HG03457 (cell line): Measurements from ENCODE around the gene CAVIN2.
"Not testable (repeated sequence)": the region's sequence is repeated elsewhere in the genome, so short reads cannot be mapped to it uniquely, and the experiment has no call there.

Experiments used
- ATAC-seq: cut with Tn5 transposase; IDR thresholded peaks from one replicate; pipeline ENCODE4 v1.9.1; 2021; ENCODE audit warnings: moderate number of reproducible peaks; ENCODE audit not compliant: unreplicated experiment

The CAVIN2 gene

GRCh38 chr2:191803007-191803406 lies 43.9 kb downstream of the CAVIN2 start:
- ATAC-seq: no peak

- ATAC-seq: no peak
Observed at GRCh38 chr2:191802180-191802579, 44.7 kb downstream of the CAVIN2 start.

GRCh38 chr2:191800874-191801273 lies 46.0 kb downstream of the CAVIN2 start:
- no peak for ATAC-seq

GRCh38 chr2:191799526-191799925 lies 47.4 kb downstream of the CAVIN2 start:
- ATAC-seq: no peak

GRCh38 chr2:191797942-191798876 lies 48.7 kb downstream of the CAVIN2 start:
- no peak for ATAC-seq

- no peak for ATAC-seq
Observed at GRCh38 chr2:191797500-191797899, 49.4 kb downstream of the CAVIN2 start.

- ATAC-seq: no peak
Observed at GRCh38 chr2:191795715-191796114, 51.2 kb downstream of the CAVIN2 start.

GRCh38 chr2:191791953-191792560 lies 54.8 kb downstream of the CAVIN2 start:
- no peak for ATAC-seq

GRCh38 chr2:191790737-191791136 lies 56.2 kb downstream of the CAVIN2 start:
- ATAC-seq: no peak

- ATAC-seq: no peak
Observed at GRCh38 chr2:191789796-191790195, 57.1 kb downstream of the CAVIN2 start.

- no peak for ATAC-seq
Observed at GRCh38 chr2:191786694-191787093, 60.2 kb downstream of the CAVIN2 start.

- ATAC-seq: not testable (repeated sequence)
Observed at GRCh38 chr2:191785651-191786050, 61.2 kb downstream of the CAVIN2 start.
